CD14-positive monocyte (primary cell): ENCODE measurements around the gene IWS1. TPM values are rescaled to one million over a fixed set of nuclear protein-coding genes. Genes with fewer than 3 reads are reported as not detected.

ENCODE experiments used
- DNase-seq, 3 donors: peaks; one replicate each; pipeline ENCODE4 v3.0.0-alpha.2; 2011 to 2022
- H2AFZ ChIP-seq: 2 replicates; pipeline ENCODE4 v1.6.0; 2012; ENCODE audit warnings: mild to moderate bottlenecking, low read depth, low read length, inconsistent platforms; ENCODE audit not compliant: insufficient read depth, poor library complexity, severe bottlenecking
- H3K27ac ChIP-seq, 2 donors: 1 replicate in 1 of 2; 2 replicates in 1 of 2; pipeline ENCODE4 v1.5.1; 2012 to 2013; ENCODE audit warnings: low read length in 2 of 2, control low read depth in 1 of 2, inconsistent platforms in 1 of 2, low read depth in 1 of 2, mild to moderate bottlenecking in 1 of 2
- H3K27me3 ChIP-seq, 2 donors: one replicate each; pipeline versions ENCODE4 v1.6.0 to v1.6.1; 2011 to 2013; ENCODE audit warnings: low read length in 2 of 2; ENCODE audit not compliant: control insufficient read depth in 2 of 2, insufficient read depth in 2 of 2
- H3K36me3 ChIP-seq, 2 donors: replicated peaks in 1 of 2; 1 replicate in 1 of 2; 2 replicates in 1 of 2; pipeline versions ENCODE4 v1.5.1 to v1.6.1; 2012 to 2013; ENCODE audit warnings: low read length in 2 of 2, control low read depth in 1 of 2, inconsistent platforms in 1 of 2, mild to moderate bottlenecking in 1 of 2; ENCODE audit not compliant: insufficient read depth in 2 of 2, control insufficient read depth in 1 of 2
- H3K4me1 ChIP-seq, 2 donors: 1 replicate in 1 of 2; 2 replicates in 1 of 2; pipeline versions ENCODE4 v1.5.1 to v1.6.1; 2012 to 2013; ENCODE audit warnings: low read length in 2 of 2, control low read depth in 1 of 2, inconsistent platforms in 1 of 2, mild to moderate bottlenecking in 1 of 2, moderate library complexity in 1 of 2; ENCODE audit not compliant: insufficient read depth in 2 of 2, control insufficient read depth in 1 of 2
- H3K4me2 ChIP-seq: replicated peaks from 2 replicates; pipeline ENCODE3; 2012; ENCODE audit warnings: low read length, moderate library complexity, mild to moderate bottlenecking; ENCODE audit not compliant: poor library complexity, severe bottlenecking; ENCODE audit errors: extremely low read depth
- H3K4me3 ChIP-seq, 3 experiments: fragments of 200-600 bp in 1 of 3; sonication (generic) in 1 of 3; replicated peaks in 1 of 3; 1 replicate in 2 of 3; 2 replicates in 1 of 3; pipeline ENCODE4 v1.5.1; 2011 to 2013; ENCODE audit warnings: low read length in 3 of 3, mild to moderate bottlenecking in 3 of 3, control low read depth in 2 of 3, low read depth in 2 of 3, inconsistent platforms in 1 of 3, moderate library complexity in 1 of 3
- H3K79me2 ChIP-seq: 2 replicates; pipeline ENCODE4 v1.6.0; 2012; ENCODE audit warnings: mild to moderate bottlenecking, control low read depth, inconsistent platforms, low read length, moderate library complexity; ENCODE audit not compliant: insufficient read depth
- H3K9ac ChIP-seq: 2 replicates; pipeline ENCODE4 v1.6.0; 2017; ENCODE audit warnings: low read length, mild to moderate bottlenecking; ENCODE audit not compliant: insufficient read depth, poor library complexity, severe bottlenecking
- H3K9me3 ChIP-seq, 2 donors: replicated peaks in 1 of 2; 1 replicate in 1 of 2; 2 replicates in 1 of 2; pipeline versions ENCODE4 v1.5.1 to v1.6.1; 2012 to 2013; ENCODE audit warnings: low read length in 2 of 2, control low read depth in 1 of 2; ENCODE audit not compliant: control insufficient read depth in 1 of 2, insufficient read depth in 1 of 2
- H4K20me1 ChIP-seq: 2 replicates; pipeline ENCODE4 v1.6.0; 2012; ENCODE audit warnings: mild to moderate bottlenecking, low read length, control low read depth, moderate library complexity; ENCODE audit not compliant: insufficient read depth
- H3K27ac Mint-ChIP-seq, 7 donors: one replicate each; pipeline ENCODE4 v1.8.0; 2020; ENCODE audit warnings: mild to moderate bottlenecking in 7 of 7, mixed read lengths in 7 of 7, moderate library complexity in 6 of 7, inconsistent platforms in 2 of 7
- H3K27me3 Mint-ChIP-seq, 3 donors: one replicate each; pipeline ENCODE4 v1.8.0; 2021 to 2022; ENCODE audit warnings: low read depth in 3 of 3, mild to moderate bottlenecking in 3 of 3, mixed read lengths in 3 of 3, moderate library complexity in 3 of 3, inconsistent platforms in 1 of 3
- H3K36me3 Mint-ChIP-seq, 2 donors: one replicate each; pipeline ENCODE4 v1.8.0; 2020; ENCODE audit warnings: mixed read lengths in 2 of 2, inconsistent platforms in 1 of 2, mild to moderate bottlenecking in 1 of 2
- H3K4me1 Mint-ChIP-seq: one replicate; pipeline ENCODE4 v1.8.0; 2020; ENCODE audit warnings: mild to moderate bottlenecking, mixed read lengths
- H3K4me3 Mint-ChIP-seq, 2 donors: one replicate each; pipeline ENCODE4 v1.8.0; 2020; ENCODE audit warnings: mild to moderate bottlenecking in 2 of 2, mixed read lengths in 2 of 2, moderate library complexity in 1 of 2
- H3K9me3 Mint-ChIP-seq, 7 donors: one replicate each; pipeline ENCODE4 v1.8.0; 2020 to 2022; ENCODE audit warnings: mixed read lengths in 7 of 7, mild to moderate bottlenecking in 6 of 7, moderate library complexity in 6 of 7, inconsistent platforms in 2 of 7
- CTCF ChIP-seq: fragments of 200-600 bp; IDR thresholded peaks from one replicate; pipeline ENCODE4 v1.8.0; 2022; ENCODE audit warnings: antibody characterized with exemption, mild to moderate bottlenecking
- WGBS: methylation state at CpG from one replicate; pipeline ENCODE4 v1.1.5; 2013; ENCODE audit warnings: missing lambda C conversion rate; ENCODE audit not compliant: insufficient coverage; 5-methylcytosine and 5-hydroxymethylcytosine counted together
- intact Hi-C, 2 donors: fragments of 100-400 bp; cut with micrococcal nuclease; formaldehyde crosslinking; loops; one replicate each; pipeline versions ENCODE4 v1.15.0 to v1.15.1; 2023
- polyA plus RNA-seq, 3 donors: library from polyadenylated mRNA; depleted of rRNA in 1 of 3; unstranded in 2 of 3; stranded (reverse) in 1 of 3; fragments of 300-500 nt in 2 of 3; fragments of >200 nt in 1 of 3; fragmentation: Illumina TruSeq in 2 of 3; gene quantifications; 1 replicate in 2 of 3; 2 replicates in 1 of 3; pipeline ENCODE4 v1.2.3, GENCODE V29; 2012 to 2021

IWS1 gene
- polyA plus RNA-seq, 3 donors, result 7.9 to 21.3 (median 15.6) TPM

GRCh38 chr2:127451981-127452380, 74.3 kb downstream of the IWS1 start:
- 96% methylated on average over 4 of the region's 6 CpGs for WGBS
- Histone ChIP-seq H3K4me3 (no peak overlapping the region), H3K79me2 (no peaks in the 10 kb centered on the region), H3K9me3 (no peaks in the 10 kb centered on the region), H3K36me3 (no peaks in the 10 kb centered on the region), H4K20me1 (no peaks in the 10 kb centered on the region), H2AFZ (no peak overlapping the region), H3K4me1 (peaks cover 0 to 3% of the 10 kb centered on the region in 2 donors), H3K9ac (no peak overlapping the region), H3K27ac (no peak overlapping the region), H3K27me3 (no peaks in the 10 kb centered on the region), H3K4me2 (no peak overlapping the region)
- peak overlapping the region in 1 of 7 donors; percentile 61 for H3K27ac Mint-ChIP-seq
- no peak for TF ChIP-seq CTCF
- DNase-seq, result no peak
- H3K36me3 Mint-ChIP-seq, result peaks cover 13 to 15% of the 10 kb centered on the region in 2 donors
- intact Hi-C loops, result no loop called here
- H3K9me3 Mint-ChIP-seq, result peaks cover 0 to 3% (median 0%) of the 10 kb centered on the region in 7 donors
- no peak overlapping the region for H3K4me3 Mint-ChIP-seq
- H3K4me1 Mint-ChIP-seq, result peaks cover 8% of the 10 kb centered on the region
- peaks cover 0 to 3% (median 0%) of the 10 kb centered on the region in 3 donors for H3K27me3 Mint-ChIP-seq

- Histone ChIP-seq H3K9ac (no peak overlapping the region), H3K27me3 (no peaks in the 10 kb centered on the region), H3K27ac (no peak overlapping the region), H3K4me1 (no peaks in the 10 kb centered on the region), H4K20me1 (no peaks in the 10 kb centered on the region), H3K9me3 (peaks cover 0 to 4% of the 10 kb centered on the region in 2 donors), H3K4me2 (no peak overlapping the region), H3K79me2 (no peaks in the 10 kb centered on the region), H3K36me3 (no peaks in the 10 kb centered on the region), H2AFZ (no peak overlapping the region), H3K4me3 (no peak overlapping the region)
- Mint-ChIP-seq H3K9me3 (peaks cover 4 to 10% (median 9%) of the 10 kb centered on the region in 7 donors), H3K27ac (no peak overlapping the region), H3K36me3 (peaks cover 8 to 12% of the 10 kb centered on the region in 2 donors), H3K4me1 (no peaks in the 10 kb centered on the region), H3K27me3 (peaks cover 0 to 3% (median 0%) of the 10 kb centered on the region in 3 donors), H3K4me3 (no peak overlapping the region)
- WGBS, result 100% methylated on average over 2 of the region's 4 CpGs
- intact Hi-C loops, result no loop called here
- no peak for TF ChIP-seq CTCF
- DNase-seq, result no peak
Observed at GRCh38 chr2:127449898-127450297, 76.4 kb downstream of the IWS1 start.
